ENCODE measurements around the gene TDRD3. TPM values are rescaled to one million over a fixed set of nuclear protein-coding genes. Genes with fewer than 3 reads are reported as not detected.
A peak's percentile ranks its signal among the peaks of the same experiment; 100 is the strongest.
"Not testable (repeated sequence)": the region's sequence is repeated elsewhere in the genome, so short reads cannot be mapped to it uniquely, and the experiment has no call there.

TDRD3 gene
- polyA plus RNA-seq, 1 donor: 27.0 TPM

DNA sequence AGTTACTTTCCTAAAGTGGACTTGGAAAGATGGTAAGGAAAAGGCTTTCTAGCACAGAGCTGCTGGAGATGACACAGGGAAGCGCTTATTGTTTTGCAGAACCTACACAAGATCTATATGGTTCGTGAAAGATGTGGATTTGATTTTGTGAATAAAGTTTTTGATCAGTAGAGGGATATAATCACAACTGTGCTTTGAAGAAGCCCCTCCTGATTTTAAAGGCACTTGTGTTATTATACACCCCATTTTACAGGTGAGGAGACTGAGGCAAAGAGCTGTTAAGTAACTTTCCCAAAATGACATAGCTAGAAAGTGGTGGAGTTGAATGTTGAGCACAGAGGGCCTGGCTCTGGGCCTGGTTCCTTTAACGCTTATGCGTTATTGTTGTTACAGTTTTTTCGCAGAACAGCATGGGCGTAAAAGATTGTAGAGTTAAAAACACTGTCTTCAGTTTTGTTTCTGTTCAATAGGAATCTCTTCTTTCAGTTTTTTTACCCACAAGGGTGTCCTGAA is 1.4 kb downstream of the TDRD3 start:
- Histone ChIP-seq H3K27ac (ENCODE audit: low read length) (peak overlapping the region; percentile 92), H3K4me1 (ENCODE audit: control insufficient read depth, insufficient read depth, low read length) (peaks cover 14% of the 10 kb centered on the region), H3K9me3 (ENCODE audit: control insufficient read depth, low read depth, low read length) (no peaks in the 10 kb centered on the region), H3K27me3 (ENCODE audit: control insufficient read depth, insufficient read depth, low read length) (no peaks in the 10 kb centered on the region), H3K4me3 (ENCODE audit: low read length) (peak overlapping the region; percentile 80), H3K36me3 (ENCODE audit: control insufficient read depth, insufficient read depth, low read length) (no peaks in the 10 kb centered on the region)
- DNase-seq: no peak
- WGBS (ENCODE audit: insufficient coverage, low lambda C conversion rate): 44% methylated on average over 5 of the region's 6 CpGs

DNA sequence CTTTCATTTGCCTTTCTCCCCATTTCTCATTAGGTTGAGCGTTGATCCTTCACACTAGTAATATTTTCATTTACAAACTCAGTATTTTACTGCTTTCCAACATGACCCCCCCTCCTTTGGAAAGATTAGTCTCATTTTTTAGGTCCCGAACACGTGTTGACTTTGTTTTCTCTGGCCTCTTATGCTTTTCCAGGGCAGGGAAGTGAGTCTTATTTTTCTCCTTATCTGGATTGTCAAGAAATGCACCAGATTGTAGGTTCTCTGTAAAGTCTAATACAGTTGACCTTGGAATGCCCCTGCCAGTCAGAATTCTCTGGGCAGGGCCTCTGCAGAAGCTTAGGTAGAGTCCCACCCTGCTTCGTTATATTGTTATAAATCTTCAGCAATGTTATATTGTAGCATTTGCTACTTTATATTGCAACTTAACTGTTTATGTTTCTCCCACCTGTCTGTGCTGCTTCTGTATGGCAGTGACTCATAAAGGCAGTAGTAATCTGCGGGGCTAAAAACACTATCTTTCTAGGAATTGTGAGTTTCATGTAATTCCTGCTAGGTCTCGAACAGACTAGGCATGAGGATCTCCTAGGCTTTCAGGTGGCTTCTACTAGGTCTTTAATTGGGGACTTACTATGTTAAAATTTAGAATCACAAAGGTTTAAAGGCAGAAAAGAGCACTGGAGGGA is 2.0 kb downstream of the TDRD3 start:
- H3K4me3 ChIP-seq (ENCODE audit: low read length): peak overlapping the region; percentile 80
- no peaks in the 10 kb centered on the region for H3K9me3 ChIP-seq (ENCODE audit: control insufficient read depth, low read depth, low read length)
- 25% methylated on average over 1 of the region's 6 CpGs for WGBS (ENCODE audit: insufficient coverage, low lambda C conversion rate)
- peaks cover 14% of the 10 kb centered on the region for H3K4me1 ChIP-seq (ENCODE audit: control insufficient read depth, insufficient read depth, low read length)
- H3K27me3 ChIP-seq (ENCODE audit: control insufficient read depth, insufficient read depth, low read length): no peaks in the 10 kb centered on the region
- peak; percentile 19 to 55 for DNase-seq
- peak overlapping the region; percentile 92 for H3K27ac ChIP-seq (ENCODE audit: low read length)
- no peaks in the 10 kb centered on the region for H3K36me3 ChIP-seq (ENCODE audit: control insufficient read depth, insufficient read depth, low read length)

- Histone ChIP-seq H3K27ac (ENCODE audit: low read length) (no peak overlapping the region), H3K4me1 (ENCODE audit: control insufficient read depth, insufficient read depth, low read length) (peaks cover 14% of the 10 kb centered on the region), H3K4me3 (ENCODE audit: low read length) (no peak overlapping the region), H3K36me3 (ENCODE audit: control insufficient read depth, insufficient read depth, low read length) (no peaks in the 10 kb centered on the region), H3K9me3 (ENCODE audit: control insufficient read depth, low read depth, low read length) (no peaks in the 10 kb centered on the region), H3K27me3 (ENCODE audit: control insufficient read depth, insufficient read depth, low read length) (no peaks in the 10 kb centered on the region)
- peak; percentile 16 to 54 for DNase-seq
Measured at GRCh38 chr13:60402022-60402421, 5.0 kb downstream of the TDRD3 start.

- no peak overlapping the region for H3K4me3 ChIP-seq (ENCODE audit: low read length)
- no peaks in the 10 kb centered on the region for H3K9me3 ChIP-seq (ENCODE audit: control insufficient read depth, low read depth, low read length)
- H3K27ac ChIP-seq (ENCODE audit: low read length): no peak overlapping the region
- H3K27me3 ChIP-seq (ENCODE audit: control insufficient read depth, insufficient read depth, low read length): no peaks in the 10 kb centered on the region
- H3K4me1 ChIP-seq (ENCODE audit: control insufficient read depth, insufficient read depth, low read length): peaks cover 3% of the 10 kb centered on the region
- no CpG with 5 or more reads among the region's 1 CpG for WGBS (ENCODE audit: insufficient coverage, low lambda C conversion rate)
- DNase-seq: no peak
- no peaks in the 10 kb centered on the region for H3K36me3 ChIP-seq (ENCODE audit: control insufficient read depth, insufficient read depth, low read length)
Measured at GRCh38 chr13:60407095-60407494, 10.1 kb downstream of the TDRD3 start.

DNA sequence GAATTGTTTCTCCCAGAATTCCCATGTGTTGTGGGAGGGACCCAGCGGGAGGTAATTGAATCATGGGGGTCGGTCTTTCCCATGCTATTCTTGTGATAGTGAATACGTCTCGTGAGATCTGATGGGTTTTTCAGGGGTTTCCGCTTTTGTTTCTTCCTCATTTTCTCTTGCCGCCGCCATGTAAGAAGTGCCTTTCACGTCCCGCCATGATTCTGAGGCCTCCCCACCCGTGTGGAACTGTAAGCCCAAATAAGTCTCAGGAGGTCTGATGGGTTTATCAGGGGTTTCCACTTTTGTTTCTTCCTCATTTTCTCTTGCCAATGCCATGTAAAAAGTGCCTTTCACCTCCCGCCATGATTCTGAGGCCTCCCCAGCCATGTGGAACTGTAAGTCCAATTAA is 10.8 kb downstream of the TDRD3 start:
- not testable (repeated sequence) for H3K36me3 ChIP-seq (ENCODE audit: control insufficient read depth, insufficient read depth, low read length); H3K27me3 ChIP-seq (ENCODE audit: control insufficient read depth, insufficient read depth, low read length); DNase-seq; H3K4me3 ChIP-seq (ENCODE audit: low read length); H3K4me1 ChIP-seq (ENCODE audit: control insufficient read depth, insufficient read depth, low read length); H3K27ac ChIP-seq (ENCODE audit: low read length); H3K9me3 ChIP-seq (ENCODE audit: control insufficient read depth, low read depth, low read length)
- 80% methylated on average over 1 of the region's 11 CpGs for WGBS (ENCODE audit: insufficient coverage, low lambda C conversion rate)

DNA sequence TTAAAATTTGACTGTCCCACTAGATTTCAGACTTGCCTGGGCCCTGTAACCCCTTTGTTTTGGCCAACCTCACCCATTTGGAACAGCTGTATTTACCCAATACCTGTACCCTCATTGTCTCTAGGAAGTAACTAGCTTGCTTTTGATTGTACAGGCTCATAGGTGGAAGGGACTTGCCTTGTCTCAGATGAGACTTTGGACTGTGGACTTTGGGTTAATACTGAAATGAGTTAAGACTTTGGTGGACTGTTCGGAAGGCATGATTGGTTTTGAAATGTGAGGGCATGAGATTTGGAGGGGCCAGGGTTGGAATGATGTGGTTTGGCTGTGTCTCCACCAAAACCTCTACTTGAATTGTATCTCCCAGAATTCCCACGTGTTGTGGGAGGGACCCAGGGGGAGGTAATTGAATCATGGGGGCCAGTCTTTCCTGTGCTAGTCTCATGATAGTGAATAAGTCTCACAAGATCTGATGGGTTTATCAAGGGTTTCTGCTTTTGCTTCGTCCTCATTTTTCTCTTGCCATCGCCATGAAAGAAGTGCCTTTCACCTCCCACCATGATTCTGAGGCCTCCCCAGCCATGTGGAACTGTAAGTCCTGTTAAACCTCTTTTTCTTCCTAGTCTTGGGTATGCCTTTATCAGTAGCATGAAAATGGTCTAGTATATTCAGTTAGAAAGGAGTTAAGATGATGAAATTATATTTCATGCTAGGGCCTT is 12.7 kb downstream of the TDRD3 start:
- not testable (repeated sequence) for H3K36me3 ChIP-seq (ENCODE audit: control insufficient read depth, insufficient read depth, low read length); H3K4me3 ChIP-seq (ENCODE audit: low read length); H3K4me1 ChIP-seq (ENCODE audit: control insufficient read depth, insufficient read depth, low read length); H3K9me3 ChIP-seq (ENCODE audit: control insufficient read depth, low read depth, low read length); H3K27me3 ChIP-seq (ENCODE audit: control insufficient read depth, insufficient read depth, low read length)
- H3K27ac ChIP-seq (ENCODE audit: low read length): peak overlapping the region; percentile 11
- peak in 1 of 2 donors; percentile 67 for DNase-seq
- WGBS (ENCODE audit: insufficient coverage, low lambda C conversion rate): no CpG with 5 or more reads among the region's 4 CpGs

DNA sequence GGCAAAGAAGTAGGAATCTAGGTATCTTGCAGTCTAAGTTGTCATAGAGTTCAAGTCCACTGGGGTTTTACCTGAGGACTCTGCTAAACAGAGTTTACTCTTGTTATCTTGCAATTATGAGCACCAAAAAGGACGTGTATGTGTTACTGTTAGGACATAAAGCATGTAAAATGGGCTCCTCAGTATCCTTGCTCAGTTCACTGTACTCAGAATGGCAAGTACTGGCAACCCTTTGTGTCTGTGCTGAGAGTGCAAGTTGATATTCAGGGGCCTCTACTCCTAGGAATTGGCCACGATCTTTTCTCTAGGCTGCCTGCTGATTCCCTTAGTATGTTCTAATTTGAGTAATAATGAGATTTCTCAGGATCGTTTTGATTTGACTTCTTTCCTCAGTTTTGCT is 13.3 kb downstream of the TDRD3 start:
- Histone ChIP-seq H3K4me1 (ENCODE audit: control insufficient read depth, insufficient read depth, low read length) (peaks cover 3% of the 10 kb centered on the region), H3K4me3 (ENCODE audit: low read length) (no peak overlapping the region), H3K27ac (ENCODE audit: low read length) (peak overlapping the region; percentile 11), H3K27me3 (ENCODE audit: control insufficient read depth, insufficient read depth, low read length) (no peaks in the 10 kb centered on the region), H3K36me3 (ENCODE audit: control insufficient read depth, insufficient read depth, low read length) (no peaks in the 10 kb centered on the region), H3K9me3 (ENCODE audit: control insufficient read depth, low read depth, low read length) (no peaks in the 10 kb centered on the region)
- DNase-seq: peak in 1 of 2 donors; percentile 11
- no CpG with 5 or more reads among the region's 3 CpGs for WGBS (ENCODE audit: insufficient coverage, low lambda C conversion rate)

DNA sequence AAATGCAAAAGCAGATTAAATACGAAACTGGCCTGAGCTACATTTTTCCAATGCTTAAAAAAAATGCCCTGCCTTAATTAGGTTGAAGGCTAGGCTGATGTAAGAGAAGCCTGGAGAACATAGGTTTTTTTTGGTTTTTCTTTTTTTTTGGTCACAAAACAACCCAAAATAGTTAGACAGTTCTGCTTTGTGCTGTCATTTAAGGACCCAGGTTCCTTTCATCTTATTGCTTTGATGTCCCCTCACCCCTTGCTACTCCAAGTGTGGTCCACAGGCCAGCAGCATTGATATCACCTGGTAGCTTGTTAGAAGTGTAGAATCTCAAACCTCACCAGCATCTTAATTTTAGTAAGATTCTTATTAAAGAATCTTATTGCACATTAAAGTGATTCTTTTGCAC is 14.4 kb downstream of the TDRD3 start:
- WGBS (ENCODE audit: insufficient coverage, low lambda C conversion rate): 100% methylated on average over 1 of the region's 1 CpG
- no peak overlapping the region for H3K27ac ChIP-seq (ENCODE audit: low read length)
- H3K4me1 ChIP-seq (ENCODE audit: control insufficient read depth, insufficient read depth, low read length): peaks cover 3% of the 10 kb centered on the region
- H3K36me3 ChIP-seq (ENCODE audit: control insufficient read depth, insufficient read depth, low read length): no peaks in the 10 kb centered on the region
- H3K4me3 ChIP-seq (ENCODE audit: low read length): no peak overlapping the region
- no peaks in the 10 kb centered on the region for H3K27me3 ChIP-seq (ENCODE audit: control insufficient read depth, insufficient read depth, low read length)
- no peak for DNase-seq
- H3K9me3 ChIP-seq (ENCODE audit: control insufficient read depth, low read depth, low read length): no peaks in the 10 kb centered on the region

DNA sequence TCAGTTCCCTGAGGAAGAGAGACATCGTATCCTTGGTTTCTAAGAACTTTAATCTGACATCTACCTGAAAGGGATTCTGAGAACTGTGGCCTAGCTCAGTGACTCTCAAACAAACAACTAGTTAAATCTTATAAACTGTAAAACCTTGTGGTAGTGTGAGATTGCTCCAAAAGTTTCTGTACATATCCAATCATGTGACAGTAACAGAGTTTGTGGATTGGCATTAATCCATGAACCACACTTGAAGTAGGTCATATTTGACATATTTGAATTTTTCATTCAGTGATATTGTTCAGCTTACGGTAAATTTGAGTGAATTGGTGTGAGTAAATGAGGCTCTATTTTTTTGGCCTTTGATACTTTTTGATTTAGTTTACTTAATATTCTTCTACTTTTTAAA is 15.0 kb downstream of the TDRD3 start:
- peaks cover 3% of the 10 kb centered on the region for H3K4me1 ChIP-seq (ENCODE audit: control insufficient read depth, insufficient read depth, low read length)
- no peaks in the 10 kb centered on the region for H3K27me3 ChIP-seq (ENCODE audit: control insufficient read depth, insufficient read depth, low read length)
- WGBS (ENCODE audit: insufficient coverage, low lambda C conversion rate): 80% methylated on average over 1 of the region's 2 CpGs
- no peak overlapping the region for H3K27ac ChIP-seq (ENCODE audit: low read length)
- H3K4me3 ChIP-seq (ENCODE audit: low read length): no peak overlapping the region
- H3K36me3 ChIP-seq (ENCODE audit: control insufficient read depth, insufficient read depth, low read length): no peaks in the 10 kb centered on the region
- DNase-seq: no peak
- no peaks in the 10 kb centered on the region for H3K9me3 ChIP-seq (ENCODE audit: control insufficient read depth, low read depth, low read length)

- H3K36me3 ChIP-seq (ENCODE audit: control insufficient read depth, insufficient read depth, low read length): no peaks in the 10 kb centered on the region
- H3K4me3 ChIP-seq (ENCODE audit: low read length): no peak overlapping the region
- H3K27ac ChIP-seq (ENCODE audit: low read length): no peak overlapping the region
- no peaks in the 10 kb centered on the region for H3K9me3 ChIP-seq (ENCODE audit: control insufficient read depth, low read depth, low read length)
- DNase-seq: no peak
- no peaks in the 10 kb centered on the region for H3K27me3 ChIP-seq (ENCODE audit: control insufficient read depth, insufficient read depth, low read length)
- peaks cover 3% of the 10 kb centered on the region for H3K4me1 ChIP-seq (ENCODE audit: control insufficient read depth, insufficient read depth, low read length)
- 100% methylated on average over 1 of the region's 3 CpGs for WGBS (ENCODE audit: insufficient coverage, low lambda C conversion rate)
Measured at GRCh38 chr13:60412909-60413616, 16.0 kb downstream of the TDRD3 start.
